Adipocyte (in vitro differentiated cells): ENCODE results near the gene CPXM2.

Source experiments
- DNase-seq: peaks from one replicate; pipeline ENCODE4 v3.0.0-alpha.2; 2015; ENCODE audit warnings: low read depth
- H3K27me3 ChIP-seq: replicated peaks from 2 replicates; pipeline ENCODE4 v1.7.0; 2013; ENCODE audit warnings: mild to moderate bottlenecking, low read length, moderate library complexity; ENCODE audit not compliant: control insufficient read depth, insufficient read depth
- H3K36me3 ChIP-seq: 2 replicates; pipeline ENCODE4 v1.7.0; 2013; ENCODE audit warnings: low read length, mild to moderate bottlenecking, moderate library complexity; ENCODE audit not compliant: control insufficient read depth, insufficient read depth, severe bottlenecking
- H3K4me1 ChIP-seq: 2 replicates; pipeline ENCODE4 v1.7.0; 2013; ENCODE audit warnings: mild to moderate bottlenecking, low read length, moderate library complexity; ENCODE audit not compliant: control insufficient read depth, insufficient read depth
- H3K4me3 ChIP-seq: 2 replicates; pipeline ENCODE4 v1.7.0; 2013; ENCODE audit warnings: mild to moderate bottlenecking, low read length, moderate library complexity
- H3K9ac ChIP-seq: 2 replicates; pipeline ENCODE4 v1.7.0; 2013; ENCODE audit warnings: mild to moderate bottlenecking, low read length, moderate library complexity
- H3K9me3 ChIP-seq: 2 replicates; pipeline ENCODE4 v1.7.0; 2013; ENCODE audit warnings: mild to moderate bottlenecking, low read length, moderate library complexity; ENCODE audit not compliant: control insufficient read depth

CPXM2 gene

DNA sequence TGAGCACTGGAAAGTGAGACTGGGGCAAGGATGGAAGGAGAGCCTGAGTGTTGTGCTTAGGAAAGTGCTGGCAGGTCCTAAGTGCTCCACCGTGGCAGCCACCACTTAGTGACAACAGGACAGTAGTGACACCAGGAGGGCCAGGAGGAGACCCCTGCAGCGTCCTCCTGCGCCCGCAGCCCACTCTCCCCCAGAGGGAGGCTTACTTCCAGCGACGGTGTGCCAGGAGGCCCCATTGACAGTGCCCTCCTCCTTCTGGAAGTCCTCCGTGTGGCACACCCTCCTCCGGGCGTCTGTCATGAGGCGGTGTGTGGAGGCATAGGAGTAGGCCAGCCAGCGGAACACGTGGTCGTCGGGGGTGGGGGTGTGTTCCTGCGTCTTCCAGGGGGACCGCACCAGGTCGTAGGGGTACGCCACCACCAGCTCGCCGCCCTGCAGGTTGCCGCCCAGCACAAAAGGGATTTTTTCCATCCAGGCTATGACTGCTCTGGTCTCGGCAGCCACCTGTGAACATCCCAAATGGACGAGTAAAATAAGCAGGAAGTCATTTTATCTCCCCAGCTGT, 129.9 kb downstream of the CPXM2 start:
- Histone ChIP-seq H3K9ac (no peak overlapping the region), H3K36me3 (no peaks in the 10 kb centered on the region), H3K4me1 (peaks cover 8% of the 10 kb centered on the region), H3K9me3 (no peaks in the 10 kb centered on the region), H3K4me3 (no peak overlapping the region), H3K27me3 (no peaks in the 10 kb centered on the region)
- DNase-seq = no peak

DNA sequence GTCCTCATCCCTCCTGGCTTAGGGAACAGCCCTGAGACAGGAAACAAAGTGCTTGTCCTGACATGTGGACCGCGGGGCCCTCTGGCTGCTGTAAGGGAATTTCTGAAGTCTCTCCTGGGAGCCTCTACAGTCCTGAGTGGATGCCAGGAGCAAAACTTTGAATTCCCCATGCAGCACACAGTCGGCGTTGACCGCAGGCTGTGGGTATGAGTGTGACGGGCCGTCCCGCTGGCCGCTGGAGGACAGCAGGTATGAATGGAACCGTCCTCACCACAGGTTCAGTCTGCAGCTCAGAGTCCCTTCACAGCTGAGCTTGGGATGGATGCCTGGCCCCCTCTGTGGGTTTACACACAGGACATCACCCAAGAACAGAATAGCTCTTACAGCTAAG, 130.6 kb downstream of the CPXM2 start:
- Histone ChIP-seq H3K9me3 (no peaks in the 10 kb centered on the region), H3K27me3 (no peaks in the 10 kb centered on the region), H3K4me1 (peaks cover under 1% of the 10 kb centered on the region), H3K9ac (no peak overlapping the region), H3K4me3 (no peak overlapping the region), H3K36me3 (no peaks in the 10 kb centered on the region)
- DNase-seq = no peak

DNA sequence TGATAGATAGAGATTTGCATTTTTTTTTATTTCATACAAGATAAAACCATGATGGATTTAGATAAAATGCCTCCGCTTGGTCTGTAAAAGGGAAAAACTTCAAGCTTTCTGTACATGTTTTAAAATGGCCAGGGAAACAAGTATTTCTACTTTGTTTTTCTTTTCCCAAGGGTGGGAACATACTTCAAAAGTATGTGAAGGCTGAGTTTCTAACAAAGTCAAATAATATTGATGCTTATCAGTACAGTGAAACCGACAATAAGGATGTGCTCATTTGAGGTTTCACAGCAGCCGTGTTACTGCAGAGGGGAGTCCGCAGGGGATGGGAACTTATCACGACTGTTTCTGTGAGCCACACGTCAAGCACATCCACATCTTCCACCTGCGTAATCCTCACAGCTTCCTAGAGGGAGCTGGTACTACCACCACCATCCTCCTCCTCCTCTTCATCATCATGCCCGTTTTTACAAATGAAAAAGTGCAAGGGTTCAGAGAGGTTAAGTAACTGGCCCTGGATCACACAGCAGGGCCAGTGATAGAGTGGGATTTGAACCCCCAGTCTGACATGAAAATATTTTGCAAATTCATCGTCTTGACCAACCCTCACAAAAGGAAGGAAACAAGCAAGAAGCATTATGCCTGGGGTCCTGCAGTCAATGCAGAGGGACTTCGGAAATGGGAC, 131.1 kb downstream of the CPXM2 start:
- H3K27me3 ChIP-seq = no peaks in the 10 kb centered on the region
- no peak for DNase-seq
- H3K9me3 ChIP-seq = peaks cover 2% of the 10 kb centered on the region
- H3K36me3 ChIP-seq = no peaks in the 10 kb centered on the region
- no peak overlapping the region for H3K9ac ChIP-seq
- no peak overlapping the region for H3K4me3 ChIP-seq
- H3K4me1 ChIP-seq = no peaks in the 10 kb centered on the region

DNA sequence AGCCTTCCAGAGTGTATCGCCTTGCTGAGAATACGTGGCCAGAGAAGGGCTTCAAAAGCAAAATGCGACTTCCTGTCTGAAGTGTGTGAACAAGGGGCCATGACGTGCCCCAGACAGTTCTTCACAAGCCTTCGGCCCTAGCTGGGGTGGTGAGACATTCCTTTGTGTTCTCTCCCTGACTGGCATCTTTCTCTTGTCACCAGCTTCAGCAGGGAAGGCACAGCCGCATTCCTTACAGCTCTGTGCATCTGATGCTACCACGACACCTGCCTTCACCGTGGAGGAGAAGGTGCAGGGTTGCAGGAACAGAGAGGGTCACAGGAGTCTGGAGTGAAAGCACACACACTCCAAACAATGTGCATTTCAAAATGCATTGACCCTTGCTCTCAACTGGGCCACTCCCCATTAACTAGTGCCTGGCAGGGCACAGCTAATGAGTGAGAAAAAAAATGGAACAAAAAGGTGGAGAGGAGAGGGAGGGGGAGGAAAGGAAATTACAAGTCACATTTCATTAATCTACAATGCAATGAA, 132.0 kb downstream of the CPXM2 start:
- no peaks in the 10 kb centered on the region for H3K36me3 ChIP-seq
- H3K4me3 ChIP-seq = no peak overlapping the region
- no peak for DNase-seq
- peaks cover 10% of the 10 kb centered on the region for H3K9me3 ChIP-seq
- H3K4me1 ChIP-seq = no peaks in the 10 kb centered on the region
- no peak overlapping the region for H3K9ac ChIP-seq
- no peaks in the 10 kb centered on the region for H3K27me3 ChIP-seq

DNA sequence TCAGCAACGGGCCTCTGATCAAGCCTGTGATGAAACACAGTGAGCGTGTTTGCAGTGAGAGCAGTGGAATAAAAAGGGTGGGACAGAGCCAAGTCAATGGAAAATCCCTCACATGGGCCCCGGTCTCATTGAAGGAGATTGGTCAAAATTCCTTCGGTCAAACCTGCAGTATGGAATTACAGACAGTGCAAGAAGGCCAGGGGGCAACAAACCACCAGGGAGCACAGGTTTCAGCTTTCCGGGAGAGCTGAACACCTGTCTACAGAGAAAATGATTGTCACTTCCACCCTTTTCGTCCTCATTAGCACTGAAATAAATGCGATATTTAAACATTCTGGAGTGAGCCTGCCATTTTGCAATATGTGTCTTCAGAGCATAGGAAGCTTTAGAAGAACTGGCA, 132.6 kb downstream of the CPXM2 start:
- H3K4me1 ChIP-seq = no peaks in the 10 kb centered on the region
- no peaks in the 10 kb centered on the region for H3K27me3 ChIP-seq
- no peak overlapping the region for H3K9ac ChIP-seq
- DNase-seq = no peak
- H3K9me3 ChIP-seq = peaks cover 13% of the 10 kb centered on the region
- H3K4me3 ChIP-seq = no peak overlapping the region
- no peaks in the 10 kb centered on the region for H3K36me3 ChIP-seq

DNA sequence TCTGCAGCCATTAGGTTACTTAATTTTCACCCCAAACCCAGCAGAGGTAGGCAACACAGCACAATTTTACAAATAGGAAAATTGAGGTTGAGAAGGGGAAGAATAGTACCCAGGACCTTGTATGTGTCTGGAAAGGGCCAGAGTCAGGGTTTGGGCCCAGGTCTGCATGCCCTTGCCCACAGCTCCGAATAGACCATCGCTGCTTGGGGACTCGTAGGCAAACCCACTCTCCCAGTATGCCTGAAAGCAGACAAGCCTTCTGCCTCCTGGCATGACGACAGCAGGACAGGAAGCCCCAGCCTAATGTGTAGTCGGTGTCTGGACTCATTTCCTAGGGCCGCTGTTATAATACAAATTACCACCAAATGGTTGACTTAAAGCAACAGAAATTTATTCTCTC, 133.8 kb downstream of the CPXM2 start:
- Histone ChIP-seq H3K4me3 (no peak overlapping the region), H3K9ac (no peak overlapping the region), H3K36me3 (no peaks in the 10 kb centered on the region), H3K27me3 (no peaks in the 10 kb centered on the region), H3K4me1 (no peaks in the 10 kb centered on the region), H3K9me3 (peaks cover 18% of the 10 kb centered on the region)
- no peak for DNase-seq

DNA sequence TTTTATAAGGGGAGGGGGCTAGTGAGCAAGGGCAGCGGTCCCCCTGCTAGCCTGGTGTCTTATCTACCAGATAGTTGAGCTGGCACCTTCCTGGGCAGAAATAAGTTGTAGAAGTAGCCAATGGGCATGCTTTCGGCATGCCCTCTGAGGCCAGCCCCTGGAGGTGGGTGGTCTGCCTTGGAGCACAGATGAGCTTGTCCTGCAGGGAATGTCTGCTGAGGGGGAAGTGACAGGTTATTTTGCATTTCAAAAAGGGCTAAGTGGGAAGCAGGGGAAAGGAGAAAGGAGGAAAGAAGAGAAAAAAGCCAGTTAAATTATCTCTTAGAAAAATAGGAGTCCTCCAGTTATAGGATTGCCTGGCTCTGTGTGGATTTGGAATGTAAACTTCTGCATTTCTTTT, 136.5 kb downstream of the CPXM2 start:
- no peaks in the 10 kb centered on the region for H3K36me3 ChIP-seq
- no peaks in the 10 kb centered on the region for H3K27me3 ChIP-seq
- no peak overlapping the region for H3K9ac ChIP-seq
- peaks cover 18% of the 10 kb centered on the region for H3K9me3 ChIP-seq
- H3K4me3 ChIP-seq = no peak overlapping the region
- no peaks in the 10 kb centered on the region for H3K4me1 ChIP-seq
- DNase-seq = no peak

DNA sequence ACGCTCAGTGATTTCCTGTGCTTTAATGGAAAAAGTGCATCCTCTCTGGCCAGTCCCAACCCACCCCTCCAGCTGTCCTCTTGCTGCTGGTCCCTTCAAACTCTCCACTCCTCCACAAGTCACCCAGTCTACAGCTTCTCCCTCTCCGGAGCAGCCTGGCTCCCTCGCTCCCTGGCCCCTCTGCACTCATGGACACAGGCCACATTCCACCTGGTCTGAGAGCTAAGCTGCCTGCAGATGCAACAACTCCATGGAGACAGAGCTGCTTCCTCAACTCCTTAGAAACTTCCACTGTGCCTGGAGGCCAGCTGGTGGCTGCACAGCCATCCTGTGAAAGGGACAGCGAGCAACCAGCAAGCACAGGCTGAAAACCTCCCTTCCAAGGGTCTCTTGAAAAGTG, 137.5 kb downstream of the CPXM2 start:
- H3K9me3 ChIP-seq = peaks cover 18% of the 10 kb centered on the region
- H3K27me3 ChIP-seq = no peaks in the 10 kb centered on the region
- no peaks in the 10 kb centered on the region for H3K36me3 ChIP-seq
- H3K4me3 ChIP-seq = no peak overlapping the region
- H3K9ac ChIP-seq = no peak overlapping the region
- no peak for DNase-seq
- no peaks in the 10 kb centered on the region for H3K4me1 ChIP-seq

DNA sequence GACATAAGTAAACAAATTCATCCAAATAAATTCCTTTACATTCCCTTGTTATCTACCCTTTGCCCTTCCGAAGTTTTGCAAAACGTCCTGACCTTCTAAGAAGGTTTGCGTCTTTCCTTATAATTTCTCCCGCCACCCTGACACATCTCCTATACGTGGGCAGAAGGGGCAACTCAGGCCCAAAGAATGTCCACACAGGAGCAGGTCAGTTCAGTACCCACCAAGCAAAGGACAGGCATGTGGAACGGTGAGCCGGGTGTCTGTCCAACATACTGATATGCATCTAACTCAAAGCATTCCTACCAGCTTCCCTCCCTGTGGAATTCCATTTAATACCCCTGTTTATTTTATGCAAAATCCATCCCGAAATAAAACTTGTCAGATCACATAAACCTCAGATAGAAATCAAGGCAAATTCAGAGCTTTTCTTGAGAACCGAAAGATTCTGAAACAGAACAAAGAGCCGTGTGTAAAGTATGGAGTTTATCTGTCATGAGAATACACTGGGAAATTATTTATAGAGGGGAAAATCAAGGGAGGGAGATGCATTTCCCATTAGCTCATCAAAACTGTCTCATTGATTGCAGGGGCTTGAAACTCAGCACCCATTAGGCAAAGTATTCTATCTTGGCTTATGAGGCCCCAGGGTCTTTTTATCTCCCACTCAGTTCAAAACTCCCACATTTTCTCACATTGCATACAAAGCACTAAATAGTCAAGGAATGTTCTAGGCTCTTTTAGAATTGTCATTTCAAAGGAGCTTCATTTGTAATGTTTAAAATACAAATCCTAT, 140.1 kb downstream of the CPXM2 start:
- no peaks in the 10 kb centered on the region for H3K27me3 ChIP-seq
- no peaks in the 10 kb centered on the region for H3K4me1 ChIP-seq
- peaks cover 18% of the 10 kb centered on the region for H3K9me3 ChIP-seq
- DNase-seq = no peak
- H3K4me3 ChIP-seq = no peak overlapping the region
- H3K9ac ChIP-seq = no peak overlapping the region
- H3K36me3 ChIP-seq = no peaks in the 10 kb centered on the region

DNA sequence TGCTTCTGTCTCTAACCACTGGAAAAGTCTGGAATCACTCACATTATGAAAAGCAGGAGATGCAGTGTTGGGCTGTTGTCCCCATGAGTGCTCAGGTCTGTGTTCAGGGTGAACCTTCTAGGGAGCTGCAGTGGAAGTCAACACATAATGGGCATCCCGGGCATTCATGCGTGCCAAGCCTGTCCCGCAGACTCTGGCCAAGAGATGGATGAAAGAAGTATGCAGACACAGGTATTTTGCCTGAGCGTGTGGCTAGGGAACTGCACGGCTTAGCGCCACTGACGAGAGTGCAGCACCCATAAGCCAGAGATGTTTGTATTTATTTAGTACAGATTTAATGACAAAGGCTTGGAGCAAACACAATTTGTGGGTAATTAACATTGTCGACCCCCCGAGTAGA, 140.7 kb downstream of the CPXM2 start:
- DNase-seq = no peak
- no peak overlapping the region for H3K4me3 ChIP-seq
- H3K4me1 ChIP-seq = no peaks in the 10 kb centered on the region
- no peaks in the 10 kb centered on the region for H3K36me3 ChIP-seq
- H3K27me3 ChIP-seq = no peaks in the 10 kb centered on the region
- peaks cover 18% of the 10 kb centered on the region for H3K9me3 ChIP-seq
- no peak overlapping the region for H3K9ac ChIP-seq

DNA sequence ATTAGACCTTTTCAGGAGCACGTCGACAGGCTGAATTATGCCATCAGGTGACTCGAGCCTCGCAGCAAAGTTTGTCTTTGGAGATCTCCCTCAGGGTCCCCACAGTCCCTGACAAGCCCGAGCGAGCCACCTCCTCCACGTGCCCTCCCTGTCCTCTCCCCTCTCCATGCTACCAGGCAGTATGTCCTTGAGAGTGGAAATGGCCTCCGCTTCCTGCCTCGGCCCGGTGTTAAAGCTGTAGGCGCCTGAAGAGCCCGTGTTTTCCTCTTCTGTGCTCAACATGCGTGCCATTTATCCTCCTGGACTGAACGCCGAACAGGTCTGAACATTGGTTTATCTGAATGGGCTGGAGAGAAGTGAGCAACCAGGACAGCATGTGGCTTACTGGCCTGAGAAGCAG, 142.9 kb downstream of the CPXM2 start:
- Histone ChIP-seq H3K36me3 (no peaks in the 10 kb centered on the region), H3K4me3 (no peak overlapping the region), H3K9ac (no peak overlapping the region), H3K27me3 (no peaks in the 10 kb centered on the region), H3K9me3 (peaks cover 4% of the 10 kb centered on the region), H3K4me1 (no peaks in the 10 kb centered on the region)
- no peak for DNase-seq
